GM19238 (cell line): ENCODE measurements around the gene C1orf21.

Experiments
- DNase-seq: peaks from one replicate; pipeline ENCODE4 v3.0.0; 2011; ENCODE audit warnings: low spot score; ENCODE audit not compliant: insufficient read length

The C1orf21 gene

DNA sequence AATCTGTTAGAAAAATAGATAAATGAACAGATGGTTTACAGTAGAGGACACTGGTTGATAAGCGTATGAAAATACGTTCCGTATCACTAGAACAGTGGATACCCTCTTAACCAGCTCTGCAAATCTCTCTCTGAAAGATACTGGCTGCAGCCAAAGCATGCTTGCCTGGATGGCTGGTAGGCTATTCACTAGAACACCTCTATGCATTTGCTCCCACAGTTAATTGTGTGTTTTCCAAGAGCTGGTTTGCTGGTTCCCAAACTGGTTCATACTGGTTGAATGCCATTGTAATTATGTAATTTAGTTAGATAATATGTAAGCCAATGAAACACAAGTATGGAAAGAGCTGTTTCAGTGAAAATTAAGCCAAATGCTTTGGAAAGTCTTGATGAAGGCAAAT lies 126.6 kb downstream of the C1orf21 start:
- DNase-seq = no peak

DNA sequence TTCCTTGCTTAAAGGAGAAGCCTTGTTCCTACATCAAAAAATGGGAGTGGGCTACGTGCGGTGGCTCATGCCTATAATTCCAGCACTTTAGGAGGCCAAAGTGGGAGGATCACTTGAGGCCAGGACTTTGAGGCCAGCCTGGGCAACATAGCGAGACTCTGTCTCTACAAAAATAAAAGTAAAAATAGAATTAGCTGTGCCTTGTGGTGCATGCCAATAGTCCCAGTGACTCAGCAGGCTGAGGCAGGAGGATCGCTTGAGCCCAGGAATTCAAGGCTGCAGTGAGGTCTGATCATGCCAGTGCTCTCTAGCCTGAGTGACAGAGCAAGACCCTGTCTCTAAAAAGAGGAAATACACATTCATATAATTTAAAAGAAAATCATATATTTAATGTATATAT lies 127.1 kb downstream of the C1orf21 start:
- DNase-seq = no peak

DNA sequence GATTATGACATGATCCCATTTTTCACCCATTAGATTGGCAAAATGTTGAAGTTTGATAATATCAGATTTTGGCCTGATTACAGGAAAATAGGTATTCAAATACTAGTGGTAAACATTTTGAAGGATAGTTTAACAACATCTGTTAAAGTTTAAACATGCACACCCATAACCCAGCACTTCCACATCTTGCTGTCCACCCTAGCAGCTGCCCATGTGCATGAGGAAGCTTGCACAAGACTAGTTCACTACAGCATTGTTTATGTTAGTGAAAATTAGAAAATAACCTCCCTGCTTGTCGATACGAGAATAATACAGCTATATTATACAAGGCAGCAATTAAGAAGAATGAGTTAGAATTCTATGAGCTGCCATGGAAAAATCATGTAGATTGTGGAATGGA lies 127.6 kb downstream of the C1orf21 start:
- no peak for DNase-seq

GRCh38 chr1:184517130-184517529 lies 130.3 kb downstream of the C1orf21 start:
- no peak for DNase-seq

DNA sequence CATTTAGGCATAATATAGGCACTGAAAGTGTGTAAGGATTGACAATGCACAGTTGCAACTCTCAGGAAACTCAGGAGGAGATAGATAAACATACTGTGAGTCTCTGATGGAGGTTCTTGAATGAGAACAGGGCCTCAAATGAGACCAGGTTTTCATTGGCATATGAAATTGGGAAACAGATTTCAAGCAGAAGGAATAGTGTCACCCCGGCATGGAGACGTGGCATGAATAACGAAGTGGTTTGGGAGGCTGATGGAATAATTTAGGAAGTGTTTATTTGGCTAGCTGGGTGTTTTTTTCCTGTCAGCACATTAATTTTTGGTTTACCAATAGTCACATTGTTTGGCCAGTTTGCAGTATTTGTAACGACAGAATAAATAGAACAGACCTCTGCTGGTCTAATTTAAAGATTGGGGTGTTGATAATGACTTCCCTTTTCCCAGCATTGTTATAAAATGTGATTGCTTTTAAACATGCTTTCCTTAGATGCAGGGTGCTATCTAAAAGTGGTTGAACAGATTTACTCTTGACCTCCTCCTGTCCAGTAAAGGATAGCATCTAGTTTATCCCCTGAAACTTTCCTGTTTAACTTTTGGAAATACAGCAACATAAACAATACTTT lies 132.0 kb downstream of the C1orf21 start:
- DNase-seq = no peak

DNA sequence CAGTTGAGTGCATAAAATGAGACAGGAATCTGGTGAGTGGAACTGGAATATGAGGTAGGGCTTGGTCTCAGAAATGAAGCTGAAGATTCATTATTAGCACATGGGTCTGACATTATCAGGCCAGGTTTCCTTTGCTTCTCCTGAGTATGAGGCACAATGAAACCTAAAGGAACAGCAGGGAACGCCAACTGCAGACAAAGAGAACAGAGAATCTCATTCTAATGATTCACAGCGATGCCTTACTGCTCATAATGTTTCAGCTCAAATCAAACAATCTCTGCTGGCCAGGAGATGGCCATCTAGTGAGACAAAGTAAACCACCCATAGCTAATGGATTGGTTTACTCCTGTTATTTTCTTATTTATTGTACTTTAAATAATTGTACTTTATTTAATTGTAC lies 133.5 kb downstream of the C1orf21 start:
- DNase-seq = no peak

- DNase-seq = no peak
Measured at GRCh38 chr1:184524248-184524647, 137.4 kb downstream of the C1orf21 start.

DNA sequence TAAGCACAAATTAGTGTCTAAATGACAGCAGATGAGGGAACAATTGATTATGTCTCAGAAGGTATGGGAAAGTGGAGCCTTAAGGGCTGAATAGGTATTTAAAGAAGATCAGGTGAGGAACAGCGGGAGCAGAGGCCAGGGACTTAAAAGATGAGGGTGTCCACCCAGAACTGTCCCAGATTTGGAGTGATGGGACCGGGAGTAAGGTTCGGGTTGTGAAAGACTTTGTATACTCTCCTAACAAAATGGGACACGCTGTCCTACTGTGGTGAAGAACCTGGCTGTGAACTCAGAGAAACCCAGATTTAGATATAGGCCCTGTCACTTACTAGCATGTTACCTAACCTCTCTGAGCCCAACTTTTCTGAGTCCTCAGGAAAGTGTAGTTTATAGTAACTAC lies 140.6 kb downstream of the C1orf21 start:
- DNase-seq = no peak

GRCh38 chr1:184530226-184530625 lies 143.4 kb downstream of the C1orf21 start:
- DNase-seq = no peak

- no peak for DNase-seq
Measured at GRCh38 chr1:184531296-184531695, 144.5 kb downstream of the C1orf21 start.

- no peak for DNase-seq
Measured at GRCh38 chr1:184532199-184532598, 145.4 kb downstream of the C1orf21 start.

DNA sequence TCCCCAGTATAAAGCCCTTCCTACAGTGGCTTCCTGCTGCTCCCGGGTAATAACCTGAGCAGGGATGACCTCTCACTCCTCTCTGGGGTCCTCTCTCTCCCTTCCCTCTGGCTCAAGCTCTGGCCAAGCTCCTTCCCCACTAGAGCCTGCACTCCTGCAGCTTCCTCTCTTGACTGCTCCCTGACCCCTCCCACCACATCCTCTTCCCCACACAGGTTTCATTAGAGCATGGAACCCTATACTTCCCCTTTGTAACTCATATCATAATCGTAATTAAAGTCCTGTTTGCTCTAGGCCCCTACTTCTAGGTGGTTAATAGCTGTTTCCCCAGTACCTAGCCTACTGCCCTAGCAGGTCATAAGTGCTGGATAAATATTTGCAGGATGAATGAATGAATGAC lies 146.2 kb downstream of the C1orf21 start:
- DNase-seq = no peak

- no peak for DNase-seq
Measured at GRCh38 chr1:184533915-184534314, 147.1 kb downstream of the C1orf21 start.

GRCh38 chr1:184534690-184535089 lies 147.9 kb downstream of the C1orf21 start:
- no peak for DNase-seq

GRCh38 chr1:184535191-184535970 lies 148.6 kb downstream of the C1orf21 start:
- no peak for DNase-seq

DNA sequence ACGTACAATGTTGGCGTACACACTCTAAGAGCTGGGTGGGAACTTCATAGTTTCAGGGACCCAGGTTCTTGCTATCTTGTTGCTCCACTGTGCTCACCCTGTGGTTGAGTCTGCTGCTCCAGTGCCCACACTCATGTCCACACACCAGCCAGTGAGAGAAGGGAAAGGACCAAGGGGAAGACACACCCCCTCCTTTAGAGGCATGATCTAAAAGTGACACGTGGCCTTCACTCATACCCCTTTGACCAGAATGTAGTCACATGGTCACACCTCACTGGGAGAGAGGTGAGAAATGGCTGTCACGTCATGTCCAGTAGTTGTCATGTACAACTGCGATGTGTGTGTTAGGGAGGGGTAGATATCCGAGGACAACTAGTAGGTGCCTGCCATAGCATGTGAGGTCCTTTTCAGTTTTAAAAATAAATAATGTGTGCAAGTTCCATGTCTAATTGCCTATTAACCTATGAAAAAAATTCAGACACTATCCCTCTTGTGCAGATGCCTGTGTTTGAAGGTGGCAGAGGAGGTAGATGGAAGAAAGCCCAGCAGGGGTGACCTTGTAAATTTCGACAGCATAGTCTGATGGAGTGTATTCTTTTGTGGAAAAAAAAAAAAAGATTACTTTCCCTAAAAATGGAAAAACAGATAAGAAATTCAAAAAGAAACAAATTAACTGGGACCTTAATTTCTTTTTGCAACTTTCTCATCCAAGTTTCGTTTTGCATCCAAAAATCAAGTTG lies 149.6 kb downstream of the C1orf21 start:
- no peak for DNase-seq

- no peak for DNase-seq
Measured at GRCh38 chr1:184539580-184539979, 152.8 kb downstream of the C1orf21 start.

DNA sequence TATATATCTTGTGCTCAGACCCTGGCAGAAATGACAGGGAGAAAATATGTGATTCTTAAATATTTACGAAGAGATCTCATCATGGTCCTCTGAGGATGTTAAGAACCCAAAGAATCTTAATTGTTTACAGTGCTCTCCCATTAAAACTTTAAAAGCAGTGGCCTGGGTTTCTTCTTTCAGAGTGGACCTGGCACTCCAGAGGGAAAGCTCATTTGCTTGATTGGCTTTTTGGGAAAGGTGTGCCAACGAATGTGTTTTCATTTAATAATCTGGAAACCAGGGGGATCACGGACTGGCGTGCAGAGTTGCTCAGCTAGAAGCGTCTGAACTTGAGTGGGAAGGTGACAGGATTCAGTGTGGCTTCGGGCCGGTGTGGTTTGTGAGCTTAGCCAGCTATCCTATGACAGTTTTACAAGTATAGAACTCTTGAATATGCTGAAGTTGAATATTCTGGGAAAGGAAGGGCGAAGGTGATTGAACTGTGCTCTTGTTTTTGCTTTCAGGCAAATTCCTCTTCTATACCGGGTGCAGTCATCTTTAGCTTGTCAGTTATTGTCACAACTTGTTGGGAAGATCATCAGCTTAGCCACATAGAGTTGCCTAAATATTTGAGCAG lies 154.8 kb downstream of the C1orf21 start:
- no peak for DNase-seq

DNA sequence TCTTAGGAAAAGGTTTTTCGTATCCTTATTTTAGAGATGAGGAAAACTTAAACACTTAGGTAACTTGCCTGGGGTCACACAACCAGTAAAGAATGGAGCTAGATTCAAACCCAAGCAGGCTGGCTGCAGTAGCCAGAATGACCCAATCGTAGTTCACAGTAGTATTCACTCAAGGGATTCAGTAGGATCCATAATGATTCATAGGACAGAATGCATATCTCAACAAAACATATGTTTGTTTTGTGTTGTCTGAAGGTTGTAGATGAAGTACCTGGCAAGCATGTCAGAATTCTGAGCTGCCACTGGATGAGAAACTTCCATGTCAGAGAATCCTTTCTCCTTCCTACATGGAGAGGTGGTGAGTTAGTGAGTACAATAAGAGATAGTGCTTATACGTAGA lies 155.5 kb downstream of the C1orf21 start:
- DNase-seq = no peak

DNA sequence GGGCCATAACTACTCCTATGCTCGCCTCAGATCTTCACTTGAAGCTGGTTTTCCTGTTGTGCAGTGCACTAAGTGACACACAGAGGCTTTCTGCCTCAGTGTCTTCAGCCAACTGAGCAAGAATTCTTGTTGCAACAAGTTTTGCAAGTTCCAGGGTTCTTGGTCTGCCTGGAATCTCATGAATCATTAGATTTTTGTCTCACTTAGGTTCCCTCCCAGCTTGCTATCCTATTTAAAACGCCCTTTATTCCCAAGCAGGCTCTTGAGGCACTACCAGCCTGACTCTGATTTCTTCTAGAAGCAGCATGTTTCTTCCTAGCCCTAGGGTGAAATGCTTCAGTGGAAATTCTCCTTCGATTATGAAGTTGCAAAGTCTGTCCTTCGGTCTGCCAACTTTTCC lies 158.8 kb downstream of the C1orf21 start:
- no peak for DNase-seq

DNA sequence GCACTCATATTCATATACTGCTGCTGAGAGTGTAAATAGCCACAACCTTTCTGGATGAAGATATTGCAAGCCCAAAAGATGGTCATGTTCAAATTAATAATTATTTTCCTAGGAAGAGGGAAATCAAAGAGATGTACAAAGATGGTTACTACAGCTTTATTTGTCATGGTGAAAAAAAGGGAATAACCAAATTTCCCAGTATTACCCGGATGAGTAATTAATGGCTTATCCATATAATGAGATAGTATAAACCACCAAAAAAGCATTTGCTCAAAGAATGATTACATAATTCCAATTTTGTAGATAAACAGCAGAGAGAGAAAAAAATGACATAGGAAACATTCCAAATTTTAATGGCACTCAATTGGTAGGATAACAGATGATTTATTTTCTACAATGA lies 165.6 kb downstream of the C1orf21 start:
- no peak for DNase-seq

DNA sequence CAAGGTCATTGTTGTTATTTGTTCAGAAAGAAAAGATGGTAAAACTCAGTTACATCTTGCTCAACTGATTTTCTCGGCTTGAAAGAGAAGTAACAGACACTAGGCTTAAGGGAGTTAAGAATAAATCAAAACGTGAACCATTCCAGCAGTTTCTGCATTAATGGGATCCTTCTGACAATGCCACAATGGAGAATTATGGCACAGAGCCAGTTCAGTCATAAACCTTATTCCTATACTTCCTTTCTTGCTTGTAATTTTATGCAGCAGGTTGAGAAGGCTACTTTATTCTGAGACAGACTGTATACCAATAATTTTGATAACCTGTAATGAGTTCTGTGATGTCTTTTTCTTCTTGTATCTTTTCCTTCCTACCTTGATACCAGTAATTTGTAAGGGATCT lies 167.0 kb downstream of the C1orf21 start:
- no peak for DNase-seq
